GM12878 (cell line): ENCODE measurements around the gene FUT8. TPM values are rescaled to one million over a fixed set of nuclear protein-coding genes. Genes with fewer than 3 reads are reported as not detected.

ENCODE experiments used
- ATAC-seq: fragments of 200-7000 bp; cut with Tn5 transposase; 3 replicates; pipeline ENCODE4 v1.9.1; 2020; ENCODE audit warnings: mild to moderate bottlenecking, moderate library complexity
- BruUV-seq: library from RNA; stranded (reverse); fragments of 400-500 nt; replicated peaks from 2 replicates; lab custom pipeline; 2021; lab: Mats Ljungman, UMichigan
- CTCF ChIA-PET: fragments of 300-600 bp; sonication (Branson Sonifier 250); formaldehyde crosslinking; extraction: SDS; loops from one replicate; lab custom pipeline; 2021; ENCODE audit warnings: inconsistent platforms; lab: Yijun Ruan, JAX
- POLR2A ChIA-PET: fragments of 350-600 bp; formaldehyde crosslinking; extraction: SDS; loops from one replicate; lab custom pipeline; 2021; ENCODE audit warnings: inconsistent platforms; lab: Charles Lee
- RAD21 ChIA-PET: fragments of 300-600 bp; sonication (Branson Sonifier 250); formaldehyde crosslinking; loops from one replicate; lab custom pipeline; 2023; ENCODE audit warnings: antibody characterized with exemption; ENCODE audit not compliant: unreplicated experiment; lab: Charles Lee
- SMC1A ChIA-PET: fragments of 300-600 bp; sonication (Branson Sonifier 250); formaldehyde crosslinking; loops from one replicate; lab custom pipeline; 2023; ENCODE audit not compliant: unreplicated experiment, uncharacterized antibody; lab: Charles Lee
- DNase-seq: peaks from one replicate; pipeline ENCODE4 v3.0.0-alpha.2; 2011; ENCODE audit warnings: low read depth, low spot score
- FAIRE-seq: peaks from 3 replicates; lab custom pipeline; 2011; peaks lifted over from hg19 to GRCh38; lab: Jason Lieb, UNC
- H2AFZ ChIP-seq: 2 replicates; pipeline ENCODE4 v1.6.0; 2011; ENCODE audit warnings: low read depth, low read length, control low read depth; ENCODE audit not compliant: control insufficient read depth
- H3K27ac ChIP-seq: 2 replicates; pipeline ENCODE4 v1.5.1; 2011; ENCODE audit warnings: control low read depth; ENCODE audit not compliant: control insufficient read depth, insufficient read depth
- H3K27me3 ChIP-seq, 2 experiments: replicated peaks in 1 of 2; 2 replicates each; pipeline versions ENCODE4 v1.6.0 to v1.6.1; 2011; ENCODE audit warnings: low read length in 1 of 2; ENCODE audit not compliant: control insufficient read depth in 2 of 2, insufficient read depth in 2 of 2
- H3K36me3 ChIP-seq, 2 experiments: 2 replicates each; pipeline ENCODE4 v1.5.1; 2011; ENCODE audit warnings: low read length in 1 of 2; ENCODE audit not compliant: control insufficient read depth in 2 of 2, insufficient read depth in 2 of 2
- H3K4me1 ChIP-seq: 2 replicates; pipeline ENCODE4 v1.6.1; 2011; ENCODE audit warnings: mild to moderate bottlenecking, low read length, moderate library complexity, mixed read lengths; ENCODE audit not compliant: control insufficient read depth, insufficient read depth
- H3K4me2 ChIP-seq: 2 replicates; pipeline ENCODE4 v1.6.0; 2011; ENCODE audit warnings: control low read depth; ENCODE audit not compliant: control insufficient read depth, insufficient read depth
- H3K4me3 ChIP-seq: fragments of 200-600 bp; sonication (generic); 2 replicates; pipeline ENCODE4 v1.5.1; 2016
- H3K79me2 ChIP-seq: 2 replicates; pipeline ENCODE4 v1.6.0; 2011; ENCODE audit warnings: low read length; ENCODE audit not compliant: control insufficient read depth, insufficient read depth
- H3K9ac ChIP-seq: 2 replicates; pipeline ENCODE4 v1.8.0; 2011; ENCODE audit warnings: low read length, control low read depth, mixed read lengths; ENCODE audit not compliant: control insufficient read depth, insufficient read depth
- H3K9me3 ChIP-seq: replicated peaks from 3 replicates; pipeline ENCODE4 v1.5.1; 2011; ENCODE audit warnings: mild to moderate bottlenecking, low read length; ENCODE audit not compliant: control insufficient read depth, insufficient read depth
- H4K20me1 ChIP-seq: 2 replicates; pipeline ENCODE4 v1.6.0; 2011; ENCODE audit not compliant: control insufficient read depth, insufficient read depth
- EED ChIP-seq: sonication (generic); IDR thresholded peaks from 2 replicates; pipeline ENCODE4 v1.6.1; 2016; ENCODE audit warnings: antibody characterized with exemption, low read depth
- GABPA ChIP-seq: IDR thresholded peaks from 2 replicates; pipeline ENCODE4 v1.6.1; 2014; ENCODE audit warnings: antibody characterized with exemption, low read depth, mild to moderate bottlenecking, inconsistent platforms
- HDAC6 ChIP-seq: fragments of 200-600 bp; sonication (generic); IDR thresholded peaks from one replicate; pipeline ENCODE4 v1.8.0; 2017; ENCODE audit warnings: antibody characterized with exemption; ENCODE audit not compliant: unreplicated experiment
- IKZF1 ChIP-seq: fragments of 450-650 bp; conservative IDR thresholded peaks from 2 replicates; pipeline ENCODE4 v1.6.1; 2017; ENCODE audit warnings: antibody characterized with exemption, mild to moderate bottlenecking
- PAX5 ChIP-seq: IDR thresholded peaks from 2 replicates; pipeline ENCODE4 v1.6.1; 2011; ENCODE audit warnings: low read depth, low read length, borderline replicate concordance
- SPI1 ChIP-seq: IDR thresholded peaks from 2 replicates; pipeline ENCODE4 v1.6.1; 2011; ENCODE audit warnings: low read depth, mild to moderate bottlenecking, low read length, moderate library complexity, borderline replicate concordance; ENCODE audit not compliant: insufficient read depth
- TCF12 ChIP-seq: IDR thresholded peaks from 2 replicates; pipeline ENCODE4 v1.6.1; 2011; ENCODE audit warnings: low read depth, mild to moderate bottlenecking, low read length
- YY1 ChIP-seq: IDR thresholded peaks from 2 replicates; pipeline ENCODE4 v1.6.1; 2011; ENCODE audit warnings: low read depth, mild to moderate bottlenecking, low read length
- WGBS: methylation state at CpG from one replicate; pipeline ENCODE4 v1.1.6; 2016; ENCODE audit warnings: low lambda C conversion rate; ENCODE audit not compliant: insufficient replicate concordance, insufficient coverage; ENCODE audit errors: missing lambda C conversion rate; 5-methylcytosine and 5-hydroxymethylcytosine counted together
- in situ Hi-C: fragments of 300-500 bp; cut with MboI; formaldehyde crosslinking; loops from 9 replicates; pipeline ENCODE4 v1.14.3; 2018; ENCODE audit warnings: mixed read lengths
- intact Hi-C: fragments of 100-400 bp; cut with micrococcal nuclease; formaldehyde crosslinking; loops from one replicate; pipeline ENCODE4 v1.14.2; 2022; ENCODE audit not compliant: unreplicated experiment
- polyA plus RNA-seq, 11 experiments: library from polyadenylated mRNA; depleted of rRNA in 4 of 11; unstranded in 6 of 11; stranded (reverse) in 5 of 11; fragments of >200 nt; fragmentation: Nextera tagmentation in 4 of 11; fragmentation: Illumina TruSeq in 1 of 11; extraction: Ambion mirVana in 4 of 11; extraction: Trizol in 1 of 11; gene quantifications; 1 replicate in 1 of 11; 2 replicates in 10 of 11; pipeline versions ENCODE4 v1.2.1 to v1.2.3, GENCODE V29; 2011 to 2016; ENCODE audit warnings: inconsistent platforms in 2 of 11, missing spikeins in 2 of 11, low read depth in 1 of 11
- total RNA-seq, 4 experiments: library from RNA; depleted of rRNA in 3 of 4; stranded (reverse); fragments of >200 nt in 3 of 4; fragmentation: Illumina TruSeq in 1 of 4; extraction: Trizol in 1 of 4; gene quantifications; 2 replicates each; pipeline versions ENCODE4 v1.2.1 to v1.2.3, GENCODE V29; 2013 to 2021
- TF ChIP-seq, protein P1 (sequence below): fragments of 450-650 bp; IDR thresholded peaks from 2 replicates; pipeline ENCODE4 v1.6.1; 2017; ENCODE audit warnings: mild to moderate bottlenecking, moderate library complexity

Gene FUT8
- total and polyA plus RNA-seq, 10 of the 15 experiments (the other 5 are each of a cell fraction or from before 2014, with no cell fraction given): 21.3 to 106 (median 66.3) TPM

DNA sequence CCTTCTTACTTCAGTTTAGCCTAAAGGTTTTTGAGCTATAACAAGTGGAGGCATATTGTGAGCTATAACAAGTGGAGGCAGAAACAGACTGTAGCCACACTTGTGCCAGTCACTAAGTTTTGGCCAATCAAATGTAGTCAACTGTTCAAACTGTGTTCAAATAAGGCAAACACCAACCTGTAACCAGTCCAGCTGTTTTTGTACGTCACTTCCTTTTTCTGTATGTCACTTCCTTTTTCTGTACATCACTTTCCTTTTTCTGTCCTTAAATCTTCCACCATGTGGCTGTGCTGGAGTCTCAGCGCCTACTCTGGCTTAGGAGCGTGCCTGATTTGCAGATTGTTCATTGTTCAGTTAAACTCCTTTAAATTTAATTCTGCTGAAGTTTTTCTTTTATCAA is 79.7 kb downstream of the FUT8 start:
- Histone ChIP-seq H3K27me3 (no peaks in the 10 kb centered on the region), H3K9me3 (peaks cover 23% of the 10 kb centered on the region), H3K4me3 (no peak overlapping the region), H3K4me2 (no peak overlapping the region), H3K9ac (no peak overlapping the region), H3K79me2 (peaks cover 34% of the 10 kb centered on the region), H3K27ac (no peak overlapping the region), H2AFZ (no peak overlapping the region), H3K4me1 (peaks cover 5% of the 10 kb centered on the region; the same call in 1 of the 2 replicates), H4K20me1 (no peaks in the 10 kb centered on the region), H3K36me3 (peaks cover 1 to 9% of the 10 kb centered on the region in 2 experiments; a peak in 2 of 4 replicates)
- TF ChIP-seq SPI1 (peak; percentile 63; the same call in 1 of the 2 replicates), YY1 (no peak), GABPA (0 out of 2 replicates have a peak, but pooled peaks have one; percentile 37), TCF12 (0 out of 2 replicates have a peak, but pooled peaks have one; percentile 16), HDAC6 (no peak), PAX5 (no peak), EED (no peak), IKZF1 (no peak)
- TF ChIP-seq, protein P1, sequence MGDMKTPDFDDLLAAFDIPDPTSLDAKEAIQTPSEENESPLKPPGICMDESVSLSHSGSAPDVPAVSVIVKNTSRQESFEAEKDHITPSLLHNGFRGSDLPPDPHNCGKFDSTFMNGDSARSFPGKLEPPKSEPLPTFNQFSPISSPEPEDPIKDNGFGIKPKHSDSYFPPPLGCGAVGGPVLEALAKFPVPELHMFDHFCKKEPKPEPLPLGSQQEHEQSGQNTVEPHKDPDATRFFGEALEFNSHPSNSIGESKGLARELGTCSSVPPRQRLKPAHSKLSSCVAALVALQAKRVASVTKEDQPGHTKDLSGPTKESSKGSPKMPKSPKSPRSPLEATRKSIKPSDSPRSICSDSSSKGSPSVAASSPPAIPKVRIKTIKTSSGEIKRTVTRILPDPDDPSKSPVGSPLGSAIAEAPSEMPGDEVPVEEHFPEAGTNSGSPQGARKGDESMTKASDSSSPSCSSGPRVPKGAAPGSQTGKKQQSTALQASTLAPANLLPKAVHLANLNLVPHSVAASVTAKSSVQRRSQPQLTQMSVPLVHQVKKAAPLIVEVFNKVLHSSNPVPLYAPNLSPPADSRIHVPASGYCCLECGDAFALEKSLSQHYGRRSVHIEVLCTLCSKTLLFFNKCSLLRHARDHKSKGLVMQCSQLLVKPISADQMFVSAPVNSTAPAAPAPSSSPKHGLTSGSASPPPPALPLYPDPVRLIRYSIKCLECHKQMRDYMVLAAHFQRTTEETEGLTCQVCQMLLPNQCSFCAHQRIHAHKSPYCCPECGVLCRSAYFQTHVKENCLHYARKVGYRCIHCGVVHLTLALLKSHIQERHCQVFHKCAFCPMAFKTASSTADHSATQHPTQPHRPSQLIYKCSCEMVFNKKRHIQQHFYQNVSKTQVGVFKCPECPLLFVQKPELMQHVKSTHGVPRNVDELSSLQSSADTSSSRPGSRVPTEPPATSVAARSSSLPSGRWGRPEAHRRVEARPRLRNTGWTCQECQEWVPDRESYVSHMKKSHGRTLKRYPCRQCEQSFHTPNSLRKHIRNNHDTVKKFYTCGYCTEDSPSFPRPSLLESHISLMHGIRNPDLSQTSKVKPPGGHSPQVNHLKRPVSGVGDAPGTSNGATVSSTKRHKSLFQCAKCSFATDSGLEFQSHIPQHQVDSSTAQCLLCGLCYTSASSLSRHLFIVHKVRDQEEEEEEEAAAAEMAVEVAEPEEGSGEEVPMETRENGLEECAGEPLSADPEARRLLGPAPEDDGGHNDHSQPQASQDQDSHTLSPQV: no peak
- WGBS: 78% methylated on average over 3 of the region's 3 CpGs
- ATAC-seq: no peak
- intact Hi-C loops: no loop called here
- BruUV-seq: no TSS peak
- ChIA-PET SMC1A (interaction anchor here (1.0 to 5.5 kb wide), 5 partner anchors 9 to 77 kb away, joined by 3 to 48 read pairs (median 7); no protein-coding TSS in a partner anchor), POLR2A (no interaction called here), RAD21 (no interaction called here), CTCF (interaction anchor here (0.6 to 9.2 kb wide), 2 partner anchors 10 to 77 kb away, joined by 3 to 62 read pairs; no protein-coding TSS in a partner anchor)
- FAIRE-seq: no peak
- DNase-seq: no peak
- in situ Hi-C loops: no loop called here
